H1 (cell line): ENCODE results near the gene RALGDS. TPM values are rescaled to one million over a fixed set of nuclear protein-coding genes. Genes with fewer than 3 reads are reported as not detected.

Source experiments
- CTCF ChIA-PET: fragments of 300-600 bp; sonication (Branson Sonifier 250); formaldehyde crosslinking; loops from one replicate; lab custom pipeline; 2021; ENCODE audit not compliant: partially characterized antibody; lab: Charles Lee
- POLR2A ChIA-PET: fragments of 300-600 bp; sonication (Branson Sonifier 250); formaldehyde crosslinking; loops from one replicate; lab custom pipeline; 2021; ENCODE audit warnings: inconsistent platforms; ENCODE audit not compliant: partially characterized antibody; lab: Charles Lee
- DNase-seq, 2 experiments: peaks; one replicate each; pipeline versions ENCODE4 v3.0.0 to v3.0.0-alpha.2; 2010 to 2022; ENCODE audit warnings: low spot score in 2 of 2, low read depth in 1 of 2, mixed read lengths in 1 of 2
- FAIRE-seq: peaks from 2 replicates; lab custom pipeline; 2011; peaks lifted over from hg19 to GRCh38; lab: Jason Lieb, UNC
- H2AFZ ChIP-seq: 2 replicates; pipeline ENCODE4 v1.8.1; 2012; ENCODE audit warnings: low read length, inconsistent platforms
- H2AK5ac ChIP-seq: 2 replicates; pipeline ENCODE4 v1.6.1; 2013; ENCODE audit warnings: low read depth, low read length
- H2BK120ac ChIP-seq: replicated peaks from 2 replicates; pipeline ENCODE3; 2013; ENCODE audit warnings: low read depth, low read length, inconsistent platforms
- H2BK12ac ChIP-seq: 2 replicates; pipeline ENCODE4 v1.6.1; 2013; ENCODE audit warnings: low read depth, low read length
- H2BK15ac ChIP-seq: 2 replicates; pipeline ENCODE4 v1.6.1; 2013; ENCODE audit warnings: low read length
- H2BK20ac ChIP-seq: 2 replicates; pipeline ENCODE4 v1.6.1; 2013; ENCODE audit warnings: low read length
- H2BK5ac ChIP-seq: 2 replicates; pipeline ENCODE4 v1.6.1; 2013; ENCODE audit warnings: low read depth, low read length
- H3K14ac ChIP-seq: 2 replicates; pipeline ENCODE4 v1.6.1; 2013; ENCODE audit warnings: inconsistent platforms; ENCODE audit not compliant: insufficient read length
- H3K18ac ChIP-seq: 2 replicates; pipeline ENCODE4 v1.6.1; 2013; ENCODE audit warnings: low read length; ENCODE audit errors: extremely low read depth
- H3K23ac ChIP-seq: 2 replicates; pipeline ENCODE4 v1.6.1; 2013; ENCODE audit warnings: inconsistent platforms; ENCODE audit not compliant: insufficient read length
- H3K23me2 ChIP-seq: 2 replicates; pipeline ENCODE4 v1.6.1; 2013; ENCODE audit warnings: low read depth, low read length
- H3K27ac ChIP-seq: 2 replicates; pipeline ENCODE4 v1.6.1; 2011; ENCODE audit warnings: low read depth, low read length, inconsistent platforms
- H3K27me3 ChIP-seq, 4 experiments: replicated peaks in 1 of 4; 1 replicate in 1 of 4; 2 replicates in 3 of 4; pipeline versions ENCODE4 v1.6.1 to v1.8.1; 2011 to 2013; ENCODE audit warnings: low read length in 3 of 4, mild to moderate bottlenecking in 3 of 4, inconsistent platforms in 2 of 4, mixed read lengths in 2 of 4, moderate library complexity in 1 of 4; ENCODE audit not compliant: control insufficient read depth in 3 of 4, insufficient read depth in 3 of 4; ENCODE audit errors: extremely low read depth in 1 of 4
- H3K36me3 ChIP-seq, 4 experiments: 2 replicates each; pipeline versions ENCODE4 v1.6.1 to v1.8.1; 2011 to 2013; ENCODE audit warnings: mild to moderate bottlenecking in 4 of 4, low read length in 3 of 4, moderate library complexity in 2 of 4, control low read depth in 1 of 4, inconsistent platforms in 1 of 4; ENCODE audit not compliant: insufficient read depth in 4 of 4, control insufficient read depth in 2 of 4
- H3K4ac ChIP-seq: replicated peaks from 2 replicates; pipeline ENCODE3; 2013; ENCODE audit warnings: low read length, low read depth, mixed read lengths, inconsistent platforms; ENCODE audit not compliant: insufficient read length
- H3K4me1 ChIP-seq, 4 experiments: replicated peaks in 1 of 4; 1 replicate in 1 of 4; 2 replicates in 3 of 4; pipeline versions ENCODE4 v1.6.1 to v1.8.1; 2011 to 2013; ENCODE audit warnings: low read length in 3 of 4, inconsistent platforms in 2 of 4, mixed read lengths in 1 of 4; ENCODE audit not compliant: insufficient read depth in 4 of 4, control insufficient read depth in 3 of 4
- H3K4me2 ChIP-seq, 2 experiments: 2 replicates each; pipeline versions ENCODE4 v1.6.1 to v1.8.1; 2011 to 2013; ENCODE audit warnings: low read depth in 2 of 2, low read length in 2 of 2, control low read depth in 1 of 2, inconsistent platforms in 1 of 2, mild to moderate bottlenecking in 1 of 2; ENCODE audit not compliant: insufficient read depth in 1 of 2
- H3K4me3 ChIP-seq, 4 experiments: fragments of 200-600, 300-600 bp in 1 of 4; sonication (generic), shearing (Covaris generic), sonication (Bioruptor Twin) in 1 of 4; 2 replicates each; pipeline versions ENCODE4 v1.5.1 to v1.8.1; 2011 to 2016; ENCODE audit warnings: low read length in 4 of 4, low read depth in 3 of 4, control low read depth in 2 of 4, inconsistent platforms in 2 of 4, mild to moderate bottlenecking in 2 of 4, mixed read lengths in 1 of 4, moderate library complexity in 1 of 4; ENCODE audit not compliant: insufficient read depth in 2 of 4; ENCODE audit errors: extremely low read depth in 1 of 4
- H3K56ac ChIP-seq: replicated peaks from 2 replicates; pipeline ENCODE3; 2013; ENCODE audit warnings: low read depth, mild to moderate bottlenecking, mixed read lengths, low read length, inconsistent platforms; ENCODE audit not compliant: insufficient read length
- H3K79me1 ChIP-seq: 2 replicates; pipeline ENCODE4 v1.6.1; 2013; ENCODE audit warnings: low read depth, low read length, control low read depth
- H3K79me2 ChIP-seq, 2 experiments: 2 replicates each; pipeline versions ENCODE4 v1.6.1 to v1.8.1; 2012 to 2013; ENCODE audit warnings: low read length in 2 of 2, mild to moderate bottlenecking in 2 of 2, inconsistent platforms in 1 of 2; ENCODE audit not compliant: insufficient read depth in 2 of 2, control insufficient read depth in 1 of 2
- H3K9ac ChIP-seq, 4 experiments: replicated peaks in 1 of 4; 1 replicate in 1 of 4; 2 replicates in 3 of 4; pipeline versions ENCODE4 v1.6.1 to v1.8.1; 2011 to 2013; ENCODE audit warnings: low read depth in 3 of 4, low read length in 3 of 4, control low read depth in 2 of 4, mild to moderate bottlenecking in 2 of 4, moderate library complexity in 2 of 4, inconsistent platforms in 1 of 4; ENCODE audit errors: extremely low read depth in 1 of 4
- H3K9me3 ChIP-seq, 2 experiments: 2 replicates each; pipeline versions ENCODE4 v1.6.1 to v1.8.1; 2012 to 2013; ENCODE audit warnings: mild to moderate bottlenecking in 2 of 2, moderate library complexity in 2 of 2, control low read depth in 1 of 2, inconsistent platforms in 1 of 2, low read depth in 1 of 2, low read length in 1 of 2, mixed read lengths in 1 of 2; ENCODE audit not compliant: insufficient read depth in 2 of 2
- H4K20me1 ChIP-seq, 2 experiments: replicated peaks in 1 of 2; 2 replicates each; pipeline versions ENCODE3 to v1.8.1; 2011 to 2013; ENCODE audit warnings: inconsistent platforms in 2 of 2, low read length in 2 of 2, mild to moderate bottlenecking in 1 of 2; ENCODE audit not compliant: insufficient read depth in 2 of 2, control insufficient read depth in 1 of 2
- H4K5ac ChIP-seq: 2 replicates; pipeline ENCODE4 v1.6.1; 2013; ENCODE audit warnings: low read length, low read depth, mixed read lengths, inconsistent platforms; ENCODE audit not compliant: insufficient read length
- H4K8ac ChIP-seq: 2 replicates; pipeline ENCODE4 v1.8.0; 2013; ENCODE audit warnings: mild to moderate bottlenecking, moderate library complexity, low read length, inconsistent platforms; ENCODE audit not compliant: insufficient read depth; ENCODE audit errors: extremely low read depth
- H4K91ac ChIP-seq: replicated peaks from 2 replicates; pipeline ENCODE3; 2013; ENCODE audit warnings: low read length, mixed read lengths, inconsistent platforms; ENCODE audit not compliant: insufficient read length
- CBX5 ChIP-seq: fragments of 300-800, 300-1000 bp; sonication (generic); IDR thresholded peaks from 2 replicates; pipeline ENCODE4 v1.7.1; 2016; ENCODE audit warnings: antibody characterized with exemption, low read length, low read depth
- CTCF ChIP-seq, 3 experiments: IDR thresholded peaks; 1 replicate in 2 of 3; 2 replicates in 1 of 3; pipeline versions ENCODE4 v1.5.1 to v1.6.1; 2011; ENCODE audit warnings: low read length in 3 of 3, mild to moderate bottlenecking in 3 of 3, inconsistent platforms in 2 of 3, low read depth in 1 of 3, moderate library complexity in 1 of 3; ENCODE audit not compliant: insufficient read depth in 1 of 3; ENCODE audit errors: control extremely low read depth in 1 of 3
- HDAC6 ChIP-seq: IDR thresholded peaks from one replicate; pipeline ENCODE4 v1.7.1; 2012; ENCODE audit warnings: low read depth, mild to moderate bottlenecking, inconsistent platforms, low read length, moderate library complexity
- JUN ChIP-seq: IDR thresholded peaks from 2 replicates; pipeline ENCODE4 v1.6.1; 2011; ENCODE audit warnings: low read depth, mild to moderate bottlenecking, improper control_type of control experiment, low read length
- RXRA ChIP-seq: IDR thresholded peaks from 2 replicates; pipeline ENCODE4 v1.6.1; 2011; ENCODE audit warnings: low read depth, mild to moderate bottlenecking, low read length, moderate library complexity; ENCODE audit not compliant: insufficient read depth
- SAP30 ChIP-seq: fragments of 300-600 bp; sonication (generic); IDR thresholded peaks from 2 replicates; pipeline ENCODE4 v1.7.1; 2012; ENCODE audit warnings: low read length, moderate library complexity, mild to moderate bottlenecking, inconsistent platforms; ENCODE audit not compliant: insufficient read depth, insufficient replicate concordance
- WGBS, 2 experiments: shearing (Covaris generic) in 1 of 2; methylation state at CpG; one replicate each; pipeline versions ENCODE4 v1.1.6 to v1.1.7; 2013 to 2015; ENCODE audit warnings: low lambda C conversion rate in 2 of 2, mixed read lengths in 2 of 2, inconsistent platforms in 1 of 2, low coverage in 1 of 2, missing lambda C conversion rate in 1 of 2; ENCODE audit not compliant: insufficient replicate concordance in 2 of 2, insufficient coverage in 1 of 2, insufficient read length in 1 of 2; ENCODE audit errors: extremely low coverage in 1 of 2, missing lambda C conversion rate in 1 of 2; 5-methylcytosine and 5-hydroxymethylcytosine counted together
- polyA plus RNA-seq, 7 experiments: library from polyadenylated mRNA; depleted of rRNA in 3 of 7; stranded (reverse) in 5 of 7; unstranded in 2 of 7; fragments of >200 nt in 5 of 7; fragments of 200-250 nt in 2 of 7; gene quantifications; 1 replicate in 5 of 7; 2 replicates in 1 of 7; 4 replicates in 1 of 7; pipeline versions ENCODE4 v1.2.1 to v1.2.3, GENCODE V29; 2011 to 2013; ENCODE audit warnings: missing spikeins in 2 of 7, mixed read lengths in 2 of 7
- total RNA-seq: library from RNA; stranded (reverse); fragmentation: NEBNext Ultra II Directional; extraction: Animal tissue kit (Norgen Biotek cat#: 25700); gene quantifications from 2 replicates; pipeline ENCODE4 v1.2.1, GENCODE V29; 2021

Gene RALGDS
- total and polyA plus RNA-seq, 2 of the 8 experiments (the other 6 are each of a cell fraction or from before 2014, with no cell fraction given): 14.5 to 25.5 TPM

- Histone ChIP-seq H3K23me2 (peaks cover 12% of the 10 kb centered on the region), H2AK5ac (no peak overlapping the region), H3K9ac (no peak overlapping the region), H4K91ac (no peak overlapping the region), H2BK120ac (no peak overlapping the region), H3K36me3 (no peaks in the 10 kb centered on the region), H2BK12ac (no peak overlapping the region), H3K79me2 (no peaks in the 10 kb centered on the region), H3K9me3 (no peaks in the 10 kb centered on the region), H2BK15ac (no peak overlapping the region), H3K4me1 (peaks cover 0 to 13% (median 10%) of the 10 kb centered on the region in 4 experiments; a peak in 5 of 7 replicates), H3K14ac (no peak overlapping the region), H2BK5ac (no peak overlapping the region), H3K4me3 (no peak overlapping the region), H3K27me3 (peaks cover 0 to 6% (median 0%) of the 10 kb centered on the region in 4 experiments; a peak in 2 of 7 replicates), H3K23ac (no peak overlapping the region), H3K4ac (no peak overlapping the region), H3K56ac (no peak overlapping the region), H2BK20ac (no peak overlapping the region), H2AFZ (no peak overlapping the region), H4K5ac (no peak overlapping the region), H3K79me1 (no peaks in the 10 kb centered on the region), H3K4me2 (no peak overlapping the region), H4K8ac (no peak overlapping the region), H4K20me1 (peaks cover 2 to 16% of the 10 kb centered on the region in 2 experiments), H3K27ac (no peak overlapping the region), H3K18ac (no peak overlapping the region)
- 93% methylated on average over 6 of the region's 6 CpGs; no CpG with 5 or more reads in 1 of the 2 experiments for WGBS, 2 experiments
- FAIRE-seq (no peak), DNase-seq (no peak)
- CTCF ChIA-PET: interaction anchor here (1.1 to 11.7 kb wide), 2 partner anchors 41 to 125 kb away, joined by 3 to 337 read pairs; no protein-coding TSS in a partner anchor
- POLR2A ChIA-PET: interaction anchor here (1.3 to 2.6 kb wide), 2 partner anchors 37 to 200 kb away, joined by 3 to 8 read pairs; no protein-coding TSS in a partner anchor
- no peak for TF ChIP-seq HDAC6
- TF ChIP-seq JUN: no peak
- TF ChIP-seq SAP30: no peak
- TF ChIP-seq RXRA: no peak
- no peak for TF ChIP-seq CBX5
- TF ChIP-seq CTCF (IDR thresholded peaks at IDR 0.05; ENCODE audit: control extremely low read depth in 1 of 3, insufficient read depth in 1 of 3, low read depth in 1 of 3, low read length in 3 of 3): no peak
Observed at GRCh38 chr9:133151041-133151440, 30.0 kb upstream of the RALGDS start.
